Adipocyte (in vitro differentiated cells): ENCODE data around the gene WDR27.
A peak's percentile ranks its signal among the peaks of the same experiment; 100 is the strongest.
"Not testable (repeated sequence)": the region's sequence is repeated elsewhere in the genome, so short reads cannot be mapped to it uniquely, and the experiment has no call there.

Experiments used
- DNase-seq: peaks from one replicate; pipeline ENCODE4 v3.0.0-alpha.2; 2015; ENCODE audit warnings: low read depth
- H3K27me3 ChIP-seq: replicated peaks from 2 replicates; pipeline ENCODE4 v1.7.0; 2013; ENCODE audit warnings: mild to moderate bottlenecking, low read length, moderate library complexity; ENCODE audit not compliant: control insufficient read depth, insufficient read depth
- H3K36me3 ChIP-seq: 2 replicates; pipeline ENCODE4 v1.7.0; 2013; ENCODE audit warnings: low read length, mild to moderate bottlenecking, moderate library complexity; ENCODE audit not compliant: control insufficient read depth, insufficient read depth, severe bottlenecking
- H3K4me1 ChIP-seq: 2 replicates; pipeline ENCODE4 v1.7.0; 2013; ENCODE audit warnings: mild to moderate bottlenecking, low read length, moderate library complexity; ENCODE audit not compliant: control insufficient read depth, insufficient read depth
- H3K4me3 ChIP-seq: 2 replicates; pipeline ENCODE4 v1.7.0; 2013; ENCODE audit warnings: mild to moderate bottlenecking, low read length, moderate library complexity
- H3K9ac ChIP-seq: 2 replicates; pipeline ENCODE4 v1.7.0; 2013; ENCODE audit warnings: mild to moderate bottlenecking, low read length, moderate library complexity
- H3K9me3 ChIP-seq: 2 replicates; pipeline ENCODE4 v1.7.0; 2013; ENCODE audit warnings: mild to moderate bottlenecking, low read length, moderate library complexity; ENCODE audit not compliant: control insufficient read depth

Gene WDR27

GRCh38 chr6:169533301-169534038, 168.4 kb downstream of the WDR27 start:
- Histone ChIP-seq H3K36me3 (no peaks in the 10 kb centered on the region), H3K4me1 (peaks cover 22% of the 10 kb centered on the region), H3K4me3 (no peak overlapping the region), H3K27me3 (no peaks in the 10 kb centered on the region), H3K9me3 (peaks cover 25% of the 10 kb centered on the region), H3K9ac (no peak overlapping the region)
- DNase-seq, result no peak

- H3K4me3 ChIP-seq, result no peak overlapping the region
- DNase-seq, result no peak
- peaks cover 39% of the 10 kb centered on the region for H3K4me1 ChIP-seq
- no peaks in the 10 kb centered on the region for H3K36me3 ChIP-seq
- peak overlapping the region; percentile 41 for H3K9ac ChIP-seq
- H3K9me3 ChIP-seq, result peaks cover 16% of the 10 kb centered on the region
- no peaks in the 10 kb centered on the region for H3K27me3 ChIP-seq
Observed at GRCh38 chr6:169530752-169531123, 171.1 kb downstream of the WDR27 start.

- H3K9me3 ChIP-seq, result peaks cover 10% of the 10 kb centered on the region
- H3K36me3 ChIP-seq, result no peaks in the 10 kb centered on the region
- peaks cover 39% of the 10 kb centered on the region for H3K4me1 ChIP-seq
- H3K27me3 ChIP-seq, result no peaks in the 10 kb centered on the region
- peak overlapping the region; percentile 41 for H3K9ac ChIP-seq
- peak; percentile 68 for DNase-seq
- H3K4me3 ChIP-seq, result peak overlapping the region; percentile 53
Observed at GRCh38 chr6:169529931-169530751, 171.7 kb downstream of the WDR27 start.

- DNase-seq, result no peak
- peaks cover 39% of the 10 kb centered on the region for H3K4me1 ChIP-seq
- H3K4me3 ChIP-seq, result no peak overlapping the region
- H3K9me3 ChIP-seq, result peaks cover 3% of the 10 kb centered on the region
- H3K9ac ChIP-seq, result peak overlapping the region; percentile 59
- no peaks in the 10 kb centered on the region for H3K36me3 ChIP-seq
- H3K27me3 ChIP-seq, result no peaks in the 10 kb centered on the region
Observed at GRCh38 chr6:169528755-169529154, 173.1 kb downstream of the WDR27 start.

GRCh38 chr6:169527306-169527705, 174.5 kb downstream of the WDR27 start:
- Histone ChIP-seq H3K27me3 (no peaks in the 10 kb centered on the region), H3K36me3 (no peaks in the 10 kb centered on the region), H3K4me1 (peaks cover 39% of the 10 kb centered on the region), H3K4me3 (no peak overlapping the region), H3K9ac (no peak overlapping the region), H3K9me3 (peaks cover 1% of the 10 kb centered on the region)
- peak; percentile 53 for DNase-seq

- Histone ChIP-seq H3K36me3 (no peaks in the 10 kb centered on the region), H3K4me3 (no peak overlapping the region), H3K27me3 (no peaks in the 10 kb centered on the region), H3K4me1 (peaks cover 6% of the 10 kb centered on the region), H3K9me3 (peaks cover 26% of the 10 kb centered on the region), H3K9ac (no peak overlapping the region)
- no peak for DNase-seq
Observed at GRCh38 chr6:169521825-169522224, 180.0 kb downstream of the WDR27 start.

- DNase-seq, result peak; percentile 80
- no peak overlapping the region for H3K4me3 ChIP-seq
- H3K9ac ChIP-seq, result no peak overlapping the region
- peaks cover 26% of the 10 kb centered on the region for H3K9me3 ChIP-seq
- H3K36me3 ChIP-seq, result no peaks in the 10 kb centered on the region
- H3K4me1 ChIP-seq, result peaks cover 5% of the 10 kb centered on the region
- no peaks in the 10 kb centered on the region for H3K27me3 ChIP-seq
Observed at GRCh38 chr6:169520104-169520503, 181.7 kb downstream of the WDR27 start.

- H3K9me3 ChIP-seq, result peaks cover 29% of the 10 kb centered on the region
Observed at GRCh38 chr6:169518451-169518850, 183.4 kb downstream of the WDR27 start.

GRCh38 chr6:169513478-169514193, 188.2 kb downstream of the WDR27 start:
- DNase-seq, result no peak
- peaks cover 28% of the 10 kb centered on the region for H3K9me3 ChIP-seq
- H3K4me3 ChIP-seq, result no peak overlapping the region
- H3K36me3 ChIP-seq, result no peaks in the 10 kb centered on the region
- H3K4me1 ChIP-seq, result no peaks in the 10 kb centered on the region
- H3K9ac ChIP-seq, result no peak overlapping the region
- no peaks in the 10 kb centered on the region for H3K27me3 ChIP-seq

More at GRCh38 chr6:169518451-169518850, 183.4 kb downstream of the WDR27 start:
- Histone ChIP-seq H3K36me3 (no peaks in the 10 kb centered on the region), H3K4me1 (peaks cover 5% of the 10 kb centered on the region), H3K9ac (no peak overlapping the region), H3K27me3 (no peaks in the 10 kb centered on the region), H3K4me3 (no peak overlapping the region)
- no peak for DNase-seq

GRCh38 chr6:169511785-169512184, 190.0 kb downstream of the WDR27 start:
- not testable (repeated sequence) for H3K4me3 ChIP-seq, H3K27me3 ChIP-seq, DNase-seq, H3K9ac ChIP-seq, H3K4me1 ChIP-seq, H3K36me3 ChIP-seq
- peaks cover 21% of the 10 kb centered on the region for H3K9me3 ChIP-seq

- DNase-seq, result no peak
- no peaks in the 10 kb centered on the region for H3K27me3 ChIP-seq
- no peak overlapping the region for H3K4me3 ChIP-seq
- H3K36me3 ChIP-seq, result no peaks in the 10 kb centered on the region
- peaks cover 21% of the 10 kb centered on the region for H3K9me3 ChIP-seq
- no peaks in the 10 kb centered on the region for H3K4me1 ChIP-seq
- no peak overlapping the region for H3K9ac ChIP-seq
Observed at GRCh38 chr6:169510871-169511270, 191.0 kb downstream of the WDR27 start.
